AG04450 (cell line): ENCODE data around the gene OSBPL10. TPM values are rescaled to one million over a fixed set of nuclear protein-coding genes. Genes with fewer than 3 reads are reported as not detected.

ENCODE experiments used
- CTCF ChIA-PET: fragments of 300-600, 350-600 bp; formaldehyde crosslinking; extraction: SDS; loops from one replicate; lab custom pipeline; 2022; ENCODE audit warnings: antibody characterized with exemption, inconsistent platforms; lab: Charles Lee
- POLR2A ChIA-PET: fragments of 350-600 bp; formaldehyde crosslinking; extraction: SDS; loops from one replicate; lab custom pipeline; 2021; ENCODE audit warnings: antibody characterized with exemption, inconsistent platforms; lab: Yijun Ruan, JAX
- DNase-seq: peaks from one replicate; pipeline ENCODE4 v3.0.0-alpha.2; 2011; ENCODE audit warnings: low read depth, low spot score
- H3K27ac ChIP-seq: one replicate; pipeline ENCODE4 v1.5.1; 2012; ENCODE audit warnings: low read depth, low read length, control low read depth
- H3K27me3 ChIP-seq: one replicate; pipeline ENCODE4 v1.6.0; 2012; ENCODE audit warnings: low read length; ENCODE audit not compliant: control insufficient read depth, insufficient read depth
- H3K4me3 ChIP-seq: 2 replicates; pipeline ENCODE4 v1.5.1; 2011; ENCODE audit warnings: mild to moderate bottlenecking, low read depth, low read length, control low read depth
- H3K9me3 ChIP-seq: 2 replicates; pipeline ENCODE4 v1.5.1; 2012; ENCODE audit warnings: low read length; ENCODE audit not compliant: control insufficient read depth, insufficient read depth
- polyA plus RNA-seq: library from polyadenylated mRNA; depleted of rRNA; stranded (reverse); fragments of >200 nt; gene quantifications from 2 replicates; pipeline ENCODE4 v1.2.3, GENCODE V29; 2011
- TF ChIP-seq, protein P1 (sequence below): IDR thresholded peaks from 2 replicates; pipeline ENCODE4 v1.5.1; 2011; ENCODE audit warnings: low read depth, low read length, control low read depth, inconsistent platforms

Gene OSBPL10
- polyA plus RNA-seq, 1 experiment: 13.2 TPM

GRCh38 chr3:31714495-31715280, 266.4 kb downstream of the OSBPL10 start:
- H3K4me3 ChIP-seq: no peak overlapping the region
- TF ChIP-seq, protein P1, sequence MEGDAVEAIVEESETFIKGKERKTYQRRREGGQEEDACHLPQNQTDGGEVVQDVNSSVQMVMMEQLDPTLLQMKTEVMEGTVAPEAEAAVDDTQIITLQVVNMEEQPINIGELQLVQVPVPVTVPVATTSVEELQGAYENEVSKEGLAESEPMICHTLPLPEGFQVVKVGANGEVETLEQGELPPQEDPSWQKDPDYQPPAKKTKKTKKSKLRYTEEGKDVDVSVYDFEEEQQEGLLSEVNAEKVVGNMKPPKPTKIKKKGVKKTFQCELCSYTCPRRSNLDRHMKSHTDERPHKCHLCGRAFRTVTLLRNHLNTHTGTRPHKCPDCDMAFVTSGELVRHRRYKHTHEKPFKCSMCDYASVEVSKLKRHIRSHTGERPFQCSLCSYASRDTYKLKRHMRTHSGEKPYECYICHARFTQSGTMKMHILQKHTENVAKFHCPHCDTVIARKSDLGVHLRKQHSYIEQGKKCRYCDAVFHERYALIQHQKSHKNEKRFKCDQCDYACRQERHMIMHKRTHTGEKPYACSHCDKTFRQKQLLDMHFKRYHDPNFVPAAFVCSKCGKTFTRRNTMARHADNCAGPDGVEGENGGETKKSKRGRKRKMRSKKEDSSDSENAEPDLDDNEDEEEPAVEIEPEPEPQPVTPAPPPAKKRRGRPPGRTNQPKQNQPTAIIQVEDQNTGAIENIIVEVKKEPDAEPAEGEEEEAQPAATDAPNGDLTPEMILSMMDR: no peak
- H3K27ac ChIP-seq: no peak overlapping the region
- ChIA-PET CTCF (interaction anchor here (0.7 kb wide), 1 partner anchor 9 kb away, joined by 3 read pairs; no protein-coding TSS in a partner anchor), POLR2A (no interaction called here)
- H3K9me3 ChIP-seq: peaks cover 3% of the 10 kb centered on the region; the same call in 1 of the 2 replicates
- H3K27me3 ChIP-seq: no peaks in the 10 kb centered on the region
- no peak for DNase-seq

DNA sequence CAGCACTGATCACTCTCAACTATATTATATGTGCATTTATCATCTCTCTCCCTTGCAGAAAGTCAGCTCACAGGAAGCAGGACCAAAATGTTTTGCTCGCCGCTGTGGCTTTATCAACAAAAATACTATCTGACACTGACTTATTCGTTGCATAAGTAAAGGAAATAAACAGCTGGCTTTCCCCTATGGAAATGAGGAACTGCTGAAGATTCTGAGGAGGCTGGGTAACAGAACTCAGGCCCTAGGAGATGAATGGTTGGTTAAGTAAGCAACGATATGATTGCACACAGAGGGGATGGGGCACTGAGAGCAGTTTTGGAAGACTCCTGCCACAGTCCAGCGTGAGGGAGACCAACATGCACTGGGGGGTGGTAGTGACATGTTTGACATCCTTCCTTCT, 267.2 kb downstream of the OSBPL10 start:
- TF ChIP-seq, protein P1: no peak
- no peak overlapping the region for H3K4me3 ChIP-seq
- no peak overlapping the region for H3K27ac ChIP-seq
- CTCF ChIA-PET: interaction anchor here (0.7 kb wide), 1 partner anchor 10 kb away, joined by 3 read pairs; no protein-coding TSS in a partner anchor
- no peaks in the 10 kb centered on the region for H3K27me3 ChIP-seq
- H3K9me3 ChIP-seq: peaks cover 3% of the 10 kb centered on the region; the same call in 1 of the 2 replicates
- POLR2A ChIA-PET: no interaction called here
- no peak for DNase-seq

DNA sequence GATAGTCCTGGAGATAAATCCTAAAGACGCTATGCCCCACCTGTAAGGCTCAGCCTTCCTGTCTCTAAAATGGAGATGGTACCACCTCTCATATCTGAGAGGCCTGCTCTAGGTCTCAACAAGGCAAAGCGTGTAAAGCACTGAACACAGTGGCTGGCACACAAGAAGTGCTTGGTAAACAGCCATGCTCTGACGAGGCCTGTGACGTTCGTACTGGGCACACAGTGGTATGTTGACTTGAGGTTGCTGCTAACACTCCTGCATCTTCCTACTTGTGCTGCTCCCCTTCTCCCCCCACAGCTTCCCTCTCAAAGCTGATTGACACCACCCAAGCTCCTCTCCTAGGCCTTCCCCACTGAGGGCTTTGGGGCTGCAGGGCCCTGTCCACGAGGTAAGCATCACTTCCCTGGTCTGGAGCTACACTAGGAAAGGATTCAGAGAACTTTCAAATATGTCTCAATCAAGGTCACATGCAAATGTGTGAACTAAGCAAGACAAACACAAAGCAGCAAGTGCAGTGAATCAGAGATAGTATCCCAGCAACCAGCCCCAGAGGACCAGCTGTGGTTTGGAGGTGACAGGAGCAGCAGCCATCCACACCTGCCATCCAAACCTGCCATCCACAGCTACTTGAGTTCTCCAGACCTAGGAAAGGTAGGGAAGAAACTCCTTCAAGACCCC, 270.8 kb downstream of the OSBPL10 start:
- H3K4me3 ChIP-seq: no peak overlapping the region
- POLR2A ChIA-PET: interaction anchor here (1.3 kb wide), 1 partner anchor 11 kb away, joined by 4 read pairs; no protein-coding TSS in a partner anchor
- no peak overlapping the region for H3K27ac ChIP-seq
- TF ChIP-seq, protein P1: no peak
- DNase-seq: no peak
- CTCF ChIA-PET: no interaction called here
- H3K27me3 ChIP-seq: no peaks in the 10 kb centered on the region
- peaks cover 3% of the 10 kb centered on the region; the same call in 1 of the 2 replicates for H3K9me3 ChIP-seq

- ChIA-PET CTCF (interaction anchor here (0.8 kb wide), 1 partner anchor 272 kb away, joined by 3 read pairs; the partner anchor contains the start of gene ZNF860), POLR2A (interaction anchor here (1.3 kb wide), 1 partner anchor 12 kb away, joined by 4 read pairs; no protein-coding TSS in a partner anchor)
- TF ChIP-seq, protein P1: no peak
- H3K27ac ChIP-seq: no peak overlapping the region
- peaks cover 3% of the 10 kb centered on the region; the same call in 1 of the 2 replicates for H3K9me3 ChIP-seq
- DNase-seq: no peak
- H3K4me3 ChIP-seq: no peak overlapping the region
- no peaks in the 10 kb centered on the region for H3K27me3 ChIP-seq
Observed at GRCh38 chr3:31709526-31709925, 271.5 kb downstream of the OSBPL10 start.
